HG03159 (cell line): Measurements from ENCODE around the gene JARID2.
A peak's percentile ranks its signal among the peaks of the same experiment; 100 is the strongest.
"Not testable (repeated sequence)": the region's sequence is repeated elsewhere in the genome, so short reads cannot be mapped to it uniquely, and the experiment has no call there.

Experiments
- ATAC-seq: cut with Tn5 transposase; IDR thresholded peaks from one replicate; pipeline ENCODE4 v1.9.1; 2021; ENCODE audit warnings: mild to moderate bottlenecking, moderate library complexity; ENCODE audit not compliant: unreplicated experiment

The JARID2 gene

GRCh38 chr6:15411766-15412165 is 165.9 kb downstream of the JARID2 start:
- no peak for ATAC-seq

- ATAC-seq: no peak
These were observed 166.9 kb downstream of the JARID2 start for GRCh38 chr6:15412767-15413166.

GRCh38 chr6:15413466-15414234 is 167.8 kb downstream of the JARID2 start:
- ATAC-seq: no peak

GRCh38 chr6:15414235-15414612 is 168.4 kb downstream of the JARID2 start:
- no peak for ATAC-seq

- not testable (repeated sequence) for ATAC-seq
These were observed 169.8 kb downstream of the JARID2 start for GRCh38 chr6:15415622-15416021.

- no peak for ATAC-seq
These were observed 171.2 kb downstream of the JARID2 start for GRCh38 chr6:15416932-15417509.

- ATAC-seq: no peak
These were observed 171.9 kb downstream of the JARID2 start for GRCh38 chr6:15417811-15418210.

- no peak for ATAC-seq
These were observed 173.6 kb downstream of the JARID2 start for GRCh38 chr6:15419493-15419892.

- peak; percentile 86 for ATAC-seq
These were observed 175.1 kb downstream of the JARID2 start for GRCh38 chr6:15420959-15421438.

- ATAC-seq: no peak
These were observed 176.3 kb downstream of the JARID2 start for GRCh38 chr6:15421945-15422733.

GRCh38 chr6:15423286-15423993 is 177.6 kb downstream of the JARID2 start:
- ATAC-seq: no peak

GRCh38 chr6:15425947-15426346 is 180.1 kb downstream of the JARID2 start:
- ATAC-seq: no peak

GRCh38 chr6:15426395-15426794 is 180.5 kb downstream of the JARID2 start:
- no peak for ATAC-seq

- ATAC-seq: no peak
These were observed 181.0 kb downstream of the JARID2 start for GRCh38 chr6:15426901-15427300.

- ATAC-seq: no peak
These were observed 181.6 kb downstream of the JARID2 start for GRCh38 chr6:15427331-15428070.

GRCh38 chr6:15429141-15430110 is 183.6 kb downstream of the JARID2 start:
- no peak for ATAC-seq

- no peak for ATAC-seq
These were observed 184.3 kb downstream of the JARID2 start for GRCh38 chr6:15430186-15430585.

GRCh38 chr6:15430931-15431405 is 185.1 kb downstream of the JARID2 start:
- no peak for ATAC-seq
